Endothelial cell of umbilical vein (primary cell): ENCODE results near the gene SMS. TPM values are rescaled to one million over a fixed set of nuclear protein-coding genes. Genes with fewer than 3 reads are reported as not detected.

ENCODE experiments used
- BruUV-seq: library from RNA; stranded (reverse); fragments of 400-500 nt; replicated peaks from 2 replicates; lab custom pipeline; 2021; lab: Mats Ljungman, UMichigan
- CTCF ChIA-PET: fragments of 300-600, 350-600 bp; sonication (Branson Sonifier 250); formaldehyde crosslinking; loops from one replicate; lab custom pipeline; 2021; ENCODE audit warnings: antibody characterized with exemption, inconsistent platforms; lab: Charles Lee
- POLR2A ChIA-PET: fragments of 300-600, 350-600 bp; sonication (Branson Sonifier 250); formaldehyde crosslinking; loops from one replicate; lab custom pipeline; 2021; ENCODE audit warnings: antibody characterized with exemption, inconsistent platforms; lab: Charles Lee
- DNase-seq: peaks from one replicate; pipeline ENCODE4 v3.0.0-alpha.2; 2011; ENCODE audit warnings: low read depth, low spot score
- FAIRE-seq: peaks from 2 replicates; lab custom pipeline; 2011; peaks lifted over from hg19 to GRCh38; lab: Jason Lieb, UNC
- H2AFZ ChIP-seq: 2 replicates; pipeline ENCODE4 v1.6.0; 2012; ENCODE audit warnings: low read depth, low read length, control low read depth, inconsistent platforms
- H3K27ac ChIP-seq: 2 replicates; pipeline ENCODE4 v1.5.1; 2011; ENCODE audit warnings: low read depth, mild to moderate bottlenecking, control low read depth, low read length, moderate library complexity; ENCODE audit not compliant: insufficient read depth
- H3K27me3 ChIP-seq, 2 experiments: 2 replicates each; pipeline versions ENCODE4 v1.6.0 to v1.6.1; 2011; ENCODE audit warnings: low read length in 2 of 2, mixed read lengths in 1 of 2; ENCODE audit not compliant: control insufficient read depth in 2 of 2, insufficient read depth in 2 of 2
- H3K36me3 ChIP-seq, 2 experiments: 2 replicates in 1 of 2; 3 replicates in 1 of 2; pipeline ENCODE4 v1.5.1; 2011; ENCODE audit warnings: low read length in 2 of 2, mild to moderate bottlenecking in 1 of 2, moderate library complexity in 1 of 2; ENCODE audit not compliant: control insufficient read depth in 2 of 2, insufficient read depth in 2 of 2; ENCODE audit errors: extremely low read depth in 1 of 2
- H3K4me1 ChIP-seq: 3 replicates; pipeline ENCODE4 v1.5.1; 2011; ENCODE audit warnings: mild to moderate bottlenecking, low read length; ENCODE audit not compliant: control insufficient read depth, insufficient read depth; ENCODE audit errors: extremely low read depth
- H3K4me2 ChIP-seq: 2 replicates; pipeline ENCODE4 v1.6.1; 2011; ENCODE audit warnings: low read length, control low read depth, mixed read lengths; ENCODE audit not compliant: insufficient read depth
- H3K4me3 ChIP-seq, 3 experiments: fragments of 200-600 bp in 1 of 3; sonication (generic), shearing (Covaris generic) in 1 of 3; replicated peaks in 1 of 3; 2 replicates each; pipeline ENCODE4 v1.5.1; 2011 to 2016; ENCODE audit warnings: control low read depth in 3 of 3, low read length in 3 of 3, mild to moderate bottlenecking in 2 of 3, inconsistent platforms in 1 of 3, low read depth in 1 of 3, moderate library complexity in 1 of 3; ENCODE audit not compliant: insufficient read depth in 1 of 3
- H3K79me2 ChIP-seq: 2 replicates; pipeline ENCODE4 v1.6.0; 2012; ENCODE audit warnings: low read length, inconsistent platforms; ENCODE audit not compliant: control insufficient read depth, insufficient read depth
- H3K9ac ChIP-seq: replicated peaks from 2 replicates; pipeline ENCODE3; 2011; ENCODE audit warnings: low read length, control low read depth; ENCODE audit not compliant: insufficient read depth; ENCODE audit errors: extremely low read depth
- H3K9me1 ChIP-seq: replicated peaks from 3 replicates; pipeline ENCODE4 v1.6.0; 2011; ENCODE audit warnings: mild to moderate bottlenecking, low read length; ENCODE audit not compliant: control insufficient read depth, insufficient read depth; ENCODE audit errors: extremely low read depth
- H3K9me3 ChIP-seq: replicated peaks from 2 replicates; pipeline ENCODE4 v1.5.1; 2012; ENCODE audit warnings: low read length, inconsistent platforms; ENCODE audit not compliant: control insufficient read depth, insufficient read depth
- H4K20me1 ChIP-seq: replicated peaks from 2 replicates; pipeline ENCODE3; 2011; ENCODE audit warnings: mild to moderate bottlenecking, low read length; ENCODE audit not compliant: control insufficient read depth, insufficient read depth; ENCODE audit errors: extremely low read depth
- CTCF ChIP-seq, 2 donors: IDR thresholded peaks; 1 replicate in 1 of 2; 2 replicates in 1 of 2; pipeline ENCODE4 v1.5.1; 2011; ENCODE audit warnings: low read length in 2 of 2, mild to moderate bottlenecking in 2 of 2, moderate library complexity in 2 of 2, control low read depth in 1 of 2, inconsistent platforms in 1 of 2, low read depth in 1 of 2; ENCODE audit not compliant: insufficient read depth in 1 of 2; ENCODE audit errors: extremely low read depth in 1 of 2
- EZH2 ChIP-seq: IDR thresholded peaks from 2 replicates; pipeline ENCODE4 v1.6.1; 2012; ENCODE audit warnings: borderline replicate concordance, low read depth, mild to moderate bottlenecking, moderate library complexity, low read length, inconsistent platforms; ENCODE audit not compliant: severe bottlenecking
- FOS ChIP-seq: IDR thresholded peaks from 2 replicates; pipeline ENCODE4 v1.6.1; 2011; ENCODE audit warnings: mild to moderate bottlenecking, low read length, moderate library complexity, borderline replicate concordance; ENCODE audit not compliant: insufficient read depth
- GATA2 ChIP-seq: IDR thresholded peaks from 2 replicates; pipeline ENCODE4 v1.7.0; 2011; ENCODE audit warnings: low read depth, mild to moderate bottlenecking, moderate library complexity, mixed read lengths, low read length; ENCODE audit not compliant: insufficient read length, insufficient read depth
- JUN ChIP-seq: IDR thresholded peaks from 2 replicates; pipeline ENCODE4 v1.6.1; 2011; ENCODE audit warnings: borderline replicate concordance, low read depth; ENCODE audit not compliant: insufficient read length, insufficient read depth
- MAX ChIP-seq: IDR thresholded peaks from 2 replicates; pipeline ENCODE4 v1.6.1; 2011; ENCODE audit not compliant: insufficient read depth, insufficient read length
- MYC ChIP-seq: IDR thresholded peaks from one replicate; pipeline ENCODE4 v1.6.1; 2011; ENCODE audit warnings: mild to moderate bottlenecking, low read depth, low read length
- POLR2A ChIP-seq: IDR thresholded peaks from 2 replicates; pipeline ENCODE4 v1.6.1; 2012; ENCODE audit warnings: low read depth, mild to moderate bottlenecking, control low read depth, low read length
- POLR2AphosphoS5 ChIP-seq: IDR thresholded peaks from 2 replicates; pipeline ENCODE4 v1.6.1; 2012; ENCODE audit warnings: low read depth, mild to moderate bottlenecking, control low read depth, low read length, moderate library complexity; ENCODE audit not compliant: insufficient read depth
- dilution Hi-C: fragments of 300-500 bp; cut with MboI; formaldehyde crosslinking; loops from one replicate; pipeline ENCODE4 v1.15.0; 2019; ENCODE audit warnings: low sequenced_read_pairs; ENCODE audit not compliant: extremely low pct_ligation_motif_present
- intact Hi-C: fragments of 100-400 bp; cut with micrococcal nuclease; formaldehyde crosslinking; loops from one replicate; pipeline ENCODE4 v1.10.0; 2022
- polyA plus RNA-seq, 4 experiments: library from polyadenylated mRNA; depleted of rRNA in 3 of 4; stranded (reverse) in 3 of 4; unstranded in 1 of 4; fragments of >200 nt; gene quantifications; 2 replicates each; pipeline versions ENCODE4 v1.2.1 to v1.2.3, GENCODE V29; 2011 to 2012; ENCODE audit warnings: missing spikeins in 1 of 4
- total RNA-seq: library from RNA; stranded (reverse); gene quantifications from 2 replicates; pipeline ENCODE4 v1.2.3, GENCODE V29; 2021

SMS gene
- total and polyA plus RNA-seq, 2 donors (not counting 3 experiments of a cell fraction or from before 2014, with no cell fraction given), result 57.1 to 173 TPM

GRCh38 chrX:21975242-21975641 lies 34.7 kb downstream of the SMS start:
- POLR2A ChIA-PET, result no interaction called here
- no peak for FAIRE-seq
- Histone ChIP-seq H3K27me3 (no peaks in the 10 kb centered on the region), H3K79me2 (peaks cover 2% of the 10 kb centered on the region), H3K9ac (no peak overlapping the region), H3K9me3 (no peaks in the 10 kb centered on the region), H3K4me1 (peaks cover 7% of the 10 kb centered on the region), H2AFZ (no peak overlapping the region), H3K4me3 (no peak overlapping the region), H4K20me1 (no peaks in the 10 kb centered on the region), H3K4me2 (no peak overlapping the region), H3K36me3 (peaks cover 0 to 5% of the 10 kb centered on the region in 2 experiments), H3K27ac (no peak overlapping the region), H3K9me1 (no peaks in the 10 kb centered on the region)
- no peak for TF ChIP-seq MYC
- no peak for TF ChIP-seq JUN
- no peak for TF ChIP-seq EZH2
- no peak for TF ChIP-seq POLR2AphosphoS5
- TF ChIP-seq MAX, result no peak
- no peak for TF ChIP-seq FOS
- no peak for TF ChIP-seq CTCF (IDR thresholded peaks at IDR 0.05; ENCODE audit: extremely low read depth in 1 of 2, insufficient read depth in 1 of 2, low read depth in 1 of 2, low read length in 2 of 2)
- TF ChIP-seq POLR2A, result no peak
- TF ChIP-seq GATA2, result no peak
- no TSS peak for BruUV-seq
- CTCF ChIA-PET, result interaction anchor here (0.6 to 5.8 kb wide), 18 partner anchors 10 to 1448 kb away, joined by 3 to 40 read pairs (median 4); partner anchors contain the start of gene MBTPS2
- DNase-seq, result no peak
- dilution Hi-C loops (no loop called here), intact Hi-C loops (loop anchor here (5.0 to 10.0 kb wide), 3 partner anchors 228 to 1448 kb away; partner anchors contain the start of gene CNKSR2)
